ENCODE data around the gene FIBCD1. TPM values are rescaled to one million over a fixed set of nuclear protein-coding genes. Genes with fewer than 3 reads are reported as not detected.

Gene FIBCD1
- total and polyA plus RNA-seq, 4 donors = 0.97 to 7.7 (median 4.1) TPM

- no peak for DNase-seq
- no peak for TF ChIP-seq CTCF (IDR thresholded peaks at IDR 0.05; ENCODE audit: control extremely low read depth, extremely low read depth)
- peaks cover 16 to 73% (median 21%) of the 10 kb centered on the region in 4 donors for H3K36me3 ChIP-seq (ENCODE audit: control insufficient read depth in 4 of 4, insufficient read depth in 4 of 4, low read length in 4 of 4)
- WGBS, 2 donors = 95% methylated on average over 15 of the region's 15 CpGs
- H3K4me1 ChIP-seq (ENCODE audit: control insufficient read depth in 5 of 5, insufficient read depth in 5 of 5, low read length in 5 of 5) = peaks cover 0 to 9% (median 0%) of the 10 kb centered on the region in 5 donors
- no peak for ATAC-seq (ENCODE audit: insufficient read depth, low FRiP score)
- H3K27ac ChIP-seq (ENCODE audit: low read depth in 1 of 2, low read length in 1 of 2) = no peak overlapping the region
- H3K9me3 ChIP-seq (ENCODE audit: control insufficient read depth in 4 of 4, insufficient read depth in 3 of 4, low read length in 3 of 4) = no peaks in the 10 kb centered on the region
- no peak overlapping the region for H3K4me3 ChIP-seq
- H3K9ac ChIP-seq (ENCODE audit: insufficient read depth in 1 of 2, low read length in 2 of 2) = no peak overlapping the region
- no peaks in the 10 kb centered on the region for H3K27me3 ChIP-seq (ENCODE audit: control insufficient read depth in 3 of 3, insufficient read depth in 3 of 3, low read length in 2 of 3)
Observed at GRCh38 chr9:130882696-130883225, 56.3 kb downstream of the FIBCD1 start.

DNA sequence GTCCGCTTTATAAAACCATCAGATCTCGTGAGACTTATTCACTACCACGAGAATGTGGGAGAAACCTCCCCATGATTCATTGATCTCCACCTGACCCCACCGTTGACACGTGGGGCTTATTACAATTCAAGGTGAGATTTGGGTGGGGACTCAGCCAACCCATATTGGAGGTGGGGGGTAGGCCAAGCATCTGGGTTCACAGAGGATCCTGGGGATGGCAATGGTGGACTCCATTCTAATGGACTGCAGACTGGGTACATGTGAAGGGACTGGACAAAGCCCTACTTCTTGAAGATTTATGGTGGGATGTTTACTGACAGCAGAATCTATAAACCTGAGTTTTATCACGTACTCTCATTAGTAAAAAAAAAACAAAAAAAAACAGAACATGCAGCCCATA lies 57.5 kb downstream of the FIBCD1 start:
- Histone ChIP-seq H3K4me3 (no peak overlapping the region), H3K27ac (ENCODE audit: low read depth in 1 of 2, low read length in 1 of 2) (no peak overlapping the region), H3K36me3 (ENCODE audit: control insufficient read depth in 4 of 4, insufficient read depth in 4 of 4, low read length in 4 of 4) (peaks cover 16 to 67% (median 18%) of the 10 kb centered on the region in 4 donors), H3K27me3 (ENCODE audit: control insufficient read depth in 3 of 3, insufficient read depth in 3 of 3, low read length in 2 of 3) (no peaks in the 10 kb centered on the region), H3K9me3 (ENCODE audit: control insufficient read depth in 4 of 4, insufficient read depth in 3 of 4, low read length in 3 of 4) (no peaks in the 10 kb centered on the region), H3K4me1 (ENCODE audit: control insufficient read depth in 5 of 5, insufficient read depth in 5 of 5, low read length in 5 of 5) (no peaks in the 10 kb centered on the region), H3K9ac (ENCODE audit: insufficient read depth in 1 of 2, low read length in 2 of 2) (no peak overlapping the region)
- DNase-seq = no peak
- no peak for ATAC-seq (ENCODE audit: insufficient read depth, low FRiP score)
- no peak for TF ChIP-seq CTCF (IDR thresholded peaks at IDR 0.05; ENCODE audit: control extremely low read depth, extremely low read depth)
- 92 to 95% methylated on average over 6 of the region's 6 CpGs for WGBS, 2 donors

GRCh38 chr9:130880599-130881220 lies 58.3 kb downstream of the FIBCD1 start:
- peaks cover 11 to 60% (median 16%) of the 10 kb centered on the region in 4 donors for H3K36me3 ChIP-seq (ENCODE audit: control insufficient read depth in 4 of 4, insufficient read depth in 4 of 4, low read length in 4 of 4)
- no peak overlapping the region for H3K27ac ChIP-seq (ENCODE audit: low read depth in 1 of 2, low read length in 1 of 2)
- no peak for ATAC-seq (ENCODE audit: insufficient read depth, low FRiP score)
- no peak overlapping the region for H3K4me3 ChIP-seq
- no peak for DNase-seq
- WGBS, 2 donors = 96 to 99% methylated on average over 15 to 16 of the region's 16 CpGs
- H3K27me3 ChIP-seq (ENCODE audit: control insufficient read depth in 3 of 3, insufficient read depth in 3 of 3, low read length in 2 of 3) = no peaks in the 10 kb centered on the region
- H3K9ac ChIP-seq (ENCODE audit: insufficient read depth in 1 of 2, low read length in 2 of 2) = no peak overlapping the region
- no peaks in the 10 kb centered on the region for H3K9me3 ChIP-seq (ENCODE audit: control insufficient read depth in 4 of 4, insufficient read depth in 3 of 4, low read length in 3 of 4)
- no peaks in the 10 kb centered on the region for H3K4me1 ChIP-seq (ENCODE audit: control insufficient read depth in 5 of 5, insufficient read depth in 5 of 5, low read length in 5 of 5)
- TF ChIP-seq CTCF (IDR thresholded peaks at IDR 0.05; ENCODE audit: control extremely low read depth, extremely low read depth) = no peak

Measured in lung (tissue), 12 donors.